Stimulated activated CD8-positive, alpha-beta memory T cell treated with anti-CD3 and anti-CD28 coated beads, Interleukin-15, amount 100 ng/mL, for 4 hours (primary cell): ENCODE measurements around the gene ESM1.

ENCODE experiments used
- DNase-seq, 2 donors: peaks; one replicate each; pipeline ENCODE4 v3.0.0-alpha.2; 2020; ENCODE audit warnings: low read depth in 2 of 2

The ESM1 gene

DNA sequence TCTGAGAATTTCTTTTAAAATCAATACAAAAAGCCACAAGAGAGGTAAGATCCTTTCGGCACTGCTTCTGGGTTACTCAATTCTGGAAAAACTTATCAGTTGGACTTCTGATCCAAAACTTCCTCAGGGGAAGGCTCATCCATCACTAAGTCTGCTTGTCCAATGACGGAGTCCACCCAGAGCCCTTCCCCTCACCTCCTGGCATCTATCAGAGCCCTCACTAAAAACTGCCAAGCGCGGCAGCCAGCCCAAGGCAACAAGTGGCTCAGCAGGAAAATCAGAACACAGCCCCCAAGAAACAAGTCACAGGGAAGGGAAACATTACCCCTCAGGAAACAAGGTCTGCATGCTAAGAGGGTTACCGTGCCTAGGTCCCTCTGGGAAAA is 869 bp upstream of the ESM1 start:
- no peak for DNase-seq

DNA sequence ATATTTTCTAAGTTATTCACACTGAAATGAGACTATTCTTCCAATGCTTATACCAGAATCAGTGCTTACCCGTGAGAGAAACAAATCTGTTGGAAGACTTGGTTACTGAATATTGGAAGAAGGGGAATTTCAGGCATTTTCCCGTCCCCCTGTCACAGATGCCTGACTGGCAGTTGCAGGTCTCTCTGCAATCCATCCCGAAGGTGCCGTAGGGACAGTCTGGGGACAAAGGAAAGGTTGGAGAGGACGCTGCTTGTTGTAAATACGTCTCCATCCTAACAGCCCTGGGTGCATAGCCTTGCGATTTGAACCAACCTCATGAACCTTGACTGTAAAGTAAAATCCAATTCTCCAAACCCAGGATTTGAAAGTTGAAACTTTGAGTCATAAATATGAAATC is 3.5 kb downstream of the ESM1 start:
- no peak for DNase-seq

DNA sequence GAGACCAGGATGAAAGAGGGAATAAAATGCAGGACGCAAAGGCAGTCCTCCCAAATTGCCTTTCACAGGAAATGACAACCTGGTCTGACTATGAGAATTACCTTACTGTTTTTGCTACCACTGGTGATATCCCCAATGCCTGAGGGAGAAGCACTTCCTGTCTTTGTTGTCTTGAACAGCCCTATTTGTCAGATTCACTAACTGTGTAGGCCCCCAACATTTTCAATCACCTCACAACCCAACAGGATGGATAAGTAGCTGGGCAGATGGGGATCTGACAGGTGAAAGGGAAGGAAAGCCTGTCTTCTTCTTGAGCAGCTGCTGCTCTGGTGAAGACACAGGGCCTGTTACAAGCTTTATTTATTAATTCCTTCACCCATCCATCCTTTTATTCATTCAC is 9.7 kb downstream of the ESM1 start:
- no peak for DNase-seq

DNA sequence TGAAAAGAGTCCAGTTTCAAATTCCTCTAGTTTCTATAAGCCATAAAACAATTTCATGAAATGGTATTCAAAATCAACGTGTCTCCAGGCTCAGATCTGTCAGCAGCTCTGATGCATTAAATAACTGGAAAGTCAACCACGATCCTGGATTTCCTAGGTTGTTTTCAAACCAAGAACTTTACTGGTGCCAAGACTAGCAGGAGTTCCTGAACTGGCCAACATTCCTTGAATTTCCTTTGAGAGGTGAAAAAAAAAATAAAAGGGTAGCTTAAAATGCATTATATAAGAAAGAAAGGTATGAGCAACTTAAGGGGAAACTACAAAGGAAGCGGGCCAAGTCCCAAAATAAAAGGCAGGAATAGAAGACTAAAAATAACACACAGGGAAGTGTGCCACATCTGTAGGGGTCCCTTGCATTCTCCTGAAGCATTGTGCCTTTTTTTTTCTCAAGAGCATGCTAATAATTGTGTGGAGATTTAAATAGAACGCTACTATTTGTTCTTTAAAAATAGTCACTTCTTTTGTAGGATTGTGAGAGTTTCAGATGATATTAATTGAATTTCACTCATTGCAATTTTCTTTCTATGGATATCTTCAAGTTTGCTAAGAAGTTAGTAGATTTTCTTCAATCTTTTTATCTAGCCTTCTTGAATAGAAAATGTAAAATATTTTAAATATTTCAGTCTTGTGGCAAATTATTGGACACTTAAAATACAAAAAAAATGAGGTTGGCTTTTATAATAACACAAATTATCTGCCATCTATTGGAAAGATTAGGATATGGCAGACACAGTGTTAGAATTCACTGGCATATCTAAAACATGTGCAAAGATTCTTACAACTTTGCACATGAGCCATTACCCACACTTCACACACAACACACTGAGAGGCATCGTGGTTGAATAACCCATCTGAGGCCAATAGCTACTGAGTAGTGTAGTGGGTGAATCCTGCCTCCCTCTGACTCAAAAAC is 15.3 kb downstream of the ESM1 start:
- no peak for DNase-seq

DNA sequence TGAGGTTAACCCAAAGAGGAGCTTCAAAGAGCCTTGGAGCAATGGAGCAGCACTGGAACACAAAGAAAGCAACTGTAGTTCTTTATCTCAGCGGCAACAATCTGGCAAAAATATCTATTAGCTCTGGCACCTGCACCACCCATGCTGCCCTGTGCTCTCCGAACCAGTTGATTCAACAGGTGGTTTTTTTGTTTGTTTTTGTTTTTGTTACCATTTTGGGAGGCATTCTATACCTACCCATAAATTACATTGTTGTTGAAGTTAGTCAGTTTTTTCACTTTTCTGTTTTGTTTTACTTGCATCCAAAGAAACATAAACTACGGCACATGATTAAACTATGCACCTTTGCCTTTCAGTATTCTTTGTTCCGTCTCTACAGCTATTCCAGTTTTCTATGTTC is 16.2 kb downstream of the ESM1 start:
- DNase-seq = no peak

DNA sequence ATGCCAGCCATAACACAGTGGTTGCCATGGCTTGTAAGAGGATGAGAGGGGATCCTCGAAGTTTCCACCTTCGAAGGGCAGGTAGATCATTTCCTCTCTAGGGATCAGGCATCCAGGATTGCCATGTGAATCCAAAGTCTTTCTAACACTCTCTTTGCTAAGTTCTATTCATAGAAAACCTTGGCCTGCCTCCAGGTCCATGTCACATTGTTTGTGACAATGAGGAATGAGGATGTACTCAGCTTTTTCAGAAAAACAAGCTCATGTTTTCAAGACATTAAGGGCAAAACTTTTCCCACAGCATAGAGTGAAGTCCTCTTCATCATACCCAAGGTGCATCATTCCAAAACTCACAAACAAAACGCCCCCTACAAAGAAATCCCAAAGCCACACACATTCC is 19.6 kb downstream of the ESM1 start:
- DNase-seq = no peak

DNA sequence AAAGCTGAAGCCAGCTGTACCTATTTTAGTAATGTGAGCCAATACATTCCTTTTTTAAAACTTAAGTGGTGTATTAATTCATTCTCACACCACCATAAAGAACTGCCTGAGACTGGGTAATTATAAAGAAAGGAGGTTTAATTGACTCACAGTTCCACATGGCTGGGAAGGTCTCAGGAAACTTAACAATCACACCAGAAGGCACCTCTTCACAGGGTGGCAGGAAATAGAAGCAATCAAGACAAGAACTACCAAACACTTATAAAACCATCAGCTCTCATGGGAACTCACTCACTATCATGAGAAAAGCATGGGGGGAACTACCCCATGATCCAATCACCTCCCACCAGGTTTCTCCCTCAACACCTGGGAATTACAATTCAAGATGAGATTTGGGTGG is 21.0 kb downstream of the ESM1 start:
- DNase-seq = no peak

DNA sequence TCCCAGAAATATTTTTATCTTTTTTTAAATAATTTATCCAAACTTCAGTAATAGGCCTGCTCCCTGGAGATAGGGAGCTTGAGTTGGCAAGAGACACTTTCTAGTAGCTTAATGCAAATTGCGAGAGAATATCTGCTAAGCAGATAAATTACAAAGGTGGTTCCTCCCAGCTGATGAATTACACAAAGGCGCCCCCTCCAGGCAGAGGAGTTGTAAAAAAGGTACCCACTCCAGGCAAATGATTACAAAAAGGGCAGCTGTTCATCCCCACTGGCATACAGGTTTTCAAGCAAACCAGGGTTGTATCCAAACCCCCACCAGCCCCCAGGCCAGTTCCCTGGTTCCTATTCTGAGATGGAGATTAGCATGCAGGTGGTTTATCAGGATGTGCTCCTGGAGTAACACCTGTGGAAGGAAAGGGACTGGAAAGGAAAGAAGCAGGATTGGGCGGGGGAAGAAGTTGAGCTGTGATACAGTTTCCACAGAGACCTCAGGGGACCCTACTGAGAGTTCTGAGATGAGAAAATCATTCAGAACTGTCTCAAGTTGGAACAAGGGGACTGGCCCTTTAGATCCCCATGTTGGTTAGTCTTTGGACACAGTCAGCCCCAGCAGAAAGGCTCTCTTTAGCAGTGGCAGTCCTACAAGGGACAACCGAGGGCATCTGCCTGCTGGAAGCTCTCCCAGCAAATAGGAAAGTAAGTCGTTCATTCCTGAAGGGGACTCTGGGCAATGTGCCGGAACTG is 25.5 kb downstream of the ESM1 start:
- DNase-seq = no peak

DNA sequence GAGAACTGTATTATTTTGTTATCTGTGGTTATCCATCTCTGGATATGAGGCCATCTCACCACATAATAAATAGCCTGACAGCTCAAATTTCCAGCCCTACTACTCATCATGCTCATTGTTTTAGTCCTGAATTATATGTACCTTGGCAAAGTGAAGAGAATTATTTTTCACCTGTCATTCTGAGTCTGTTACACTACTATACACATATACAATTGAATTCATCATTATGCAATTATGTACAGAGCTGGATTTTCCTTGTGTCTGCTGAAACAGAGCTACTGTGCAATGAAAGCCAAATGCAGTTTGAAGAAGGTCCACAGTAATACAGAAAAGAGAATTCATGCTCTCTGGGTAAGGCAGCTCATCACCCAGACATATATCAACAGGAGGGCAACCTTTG is 28.5 kb downstream of the ESM1 start:
- no peak for DNase-seq

DNA sequence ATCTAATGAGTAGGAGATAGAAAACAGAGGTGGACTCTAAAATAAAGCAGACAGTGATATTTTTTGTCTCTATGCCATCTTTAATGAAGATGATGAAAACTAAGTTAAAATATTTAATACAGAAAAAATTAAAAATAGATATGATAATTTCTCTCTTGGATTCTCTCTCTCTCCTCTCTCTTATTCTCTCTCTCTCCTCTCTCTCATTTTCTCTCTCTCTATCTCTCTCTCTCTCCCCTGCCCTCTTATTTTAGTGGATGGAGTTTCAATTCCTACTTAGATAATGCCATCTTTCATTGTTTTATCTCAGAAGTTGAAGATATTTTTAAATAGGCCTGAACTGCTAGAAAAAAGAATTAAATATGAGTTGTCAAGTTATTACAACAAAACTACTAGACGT is 38.2 kb downstream of the ESM1 start:
- no peak for DNase-seq

DNA sequence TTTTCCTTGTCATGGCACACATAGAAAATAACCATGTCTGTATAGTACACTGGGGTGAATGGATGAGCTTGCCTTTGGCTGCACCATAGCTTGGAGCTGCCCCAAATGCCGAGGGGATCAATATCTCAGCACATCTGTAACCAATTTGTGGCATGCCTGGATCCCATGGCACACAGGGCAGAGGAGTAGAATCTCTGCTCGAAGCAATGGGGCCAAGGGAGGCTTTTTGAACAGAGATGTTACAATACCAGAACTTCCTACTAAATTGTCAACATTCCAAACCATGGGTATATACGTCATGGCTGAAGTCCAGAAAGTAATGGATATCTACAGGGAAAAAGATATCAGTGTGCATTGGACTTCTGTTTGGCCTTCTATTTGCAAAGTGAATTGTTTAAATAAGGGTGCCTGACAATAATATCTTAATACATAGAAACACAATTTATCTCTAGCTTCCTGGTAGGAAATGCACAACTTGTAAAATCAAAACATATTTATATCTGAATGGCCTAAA is 39.0 kb downstream of the ESM1 start:
- DNase-seq = no peak

DNA sequence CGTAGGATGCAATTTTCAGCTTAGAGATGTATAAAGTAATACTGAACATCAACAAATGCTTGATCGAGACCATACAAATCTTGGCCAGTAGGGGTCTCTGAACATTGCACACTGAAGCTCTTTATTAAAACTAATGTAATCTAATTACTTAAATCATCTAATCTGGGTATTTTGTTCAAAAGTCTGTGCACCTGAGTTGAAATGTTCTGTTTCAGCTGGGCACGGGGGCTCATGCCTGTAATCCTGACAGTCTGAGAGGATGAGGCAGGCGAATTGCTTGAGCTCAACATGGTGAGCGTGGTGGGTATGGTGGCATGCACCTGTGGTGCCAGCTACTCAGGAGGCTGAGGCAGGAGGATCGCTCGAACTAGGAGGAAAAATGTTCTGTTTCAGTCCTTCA is 41.0 kb downstream of the ESM1 start:
- DNase-seq = no peak

DNA sequence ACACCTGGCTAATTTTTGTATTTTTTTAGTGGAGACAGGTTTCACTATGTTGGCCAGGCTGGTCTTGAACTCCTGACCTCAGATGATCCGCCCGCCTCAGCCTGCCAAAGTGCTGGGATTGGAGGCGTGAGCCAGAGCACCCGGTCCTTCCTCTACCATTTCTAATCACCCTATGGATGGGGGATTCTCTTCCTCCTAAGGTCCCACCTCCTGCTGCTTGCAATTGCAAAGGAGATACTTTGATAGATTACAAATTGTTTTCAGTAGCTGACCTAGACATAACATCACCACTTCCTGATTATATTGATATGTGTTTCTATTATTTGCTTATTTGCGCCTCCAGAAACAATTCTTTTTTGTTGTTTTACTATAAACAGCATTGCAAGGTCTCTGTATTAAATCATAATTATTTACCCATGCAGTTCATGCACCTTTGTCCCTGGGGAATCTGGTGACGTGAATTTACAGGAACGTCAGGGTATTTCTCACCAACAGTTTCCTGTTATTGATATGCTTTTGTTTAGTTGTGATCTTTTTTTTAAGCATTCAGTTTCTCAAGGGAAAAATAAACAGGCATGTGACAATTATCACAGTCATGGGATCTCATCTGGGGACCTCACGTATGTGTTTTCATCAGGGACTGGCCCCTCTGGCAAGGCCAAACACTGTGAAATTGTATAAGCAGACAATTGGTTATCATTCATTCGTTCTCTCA is 43.2 kb downstream of the ESM1 start:
- DNase-seq = no peak

DNA sequence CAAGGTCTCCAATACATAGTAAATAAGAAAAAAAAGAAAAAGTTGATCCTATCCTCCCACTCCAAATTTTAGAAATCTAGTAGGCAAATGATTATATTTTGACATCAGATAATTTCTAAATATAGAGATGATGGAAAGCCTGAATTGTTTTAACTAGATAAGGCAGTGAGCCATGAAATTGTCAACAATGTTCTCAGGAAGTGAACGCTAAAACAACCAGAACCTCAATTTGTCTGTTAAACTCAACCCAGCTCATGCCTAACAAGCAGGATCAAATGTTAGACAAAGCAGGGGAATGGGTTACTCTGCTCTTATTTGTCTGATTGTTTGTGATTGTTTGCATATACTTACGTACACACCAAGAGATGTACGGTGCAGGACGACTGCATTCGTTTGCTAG is 49.2 kb downstream of the ESM1 start:
- no peak for DNase-seq

DNA sequence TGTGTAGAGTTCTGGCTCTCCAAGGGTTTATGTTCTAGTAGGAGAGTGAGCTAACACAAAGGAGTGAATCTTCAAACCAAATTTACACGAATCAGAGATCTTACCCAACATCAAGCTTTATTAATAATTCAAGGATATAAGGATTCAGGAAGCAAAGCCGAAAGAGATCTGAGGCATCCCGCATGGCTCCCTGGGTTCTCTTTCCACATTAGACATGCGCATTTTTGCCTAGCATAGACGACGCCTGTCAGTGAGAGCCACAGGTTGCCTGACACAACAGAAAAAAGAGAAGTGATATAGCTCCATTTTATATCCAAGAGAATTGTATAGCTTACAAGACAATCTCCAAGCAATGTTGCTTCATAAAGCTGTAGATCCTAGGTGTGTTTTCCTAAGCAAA is 52.6 kb downstream of the ESM1 start:
- no peak for DNase-seq

DNA sequence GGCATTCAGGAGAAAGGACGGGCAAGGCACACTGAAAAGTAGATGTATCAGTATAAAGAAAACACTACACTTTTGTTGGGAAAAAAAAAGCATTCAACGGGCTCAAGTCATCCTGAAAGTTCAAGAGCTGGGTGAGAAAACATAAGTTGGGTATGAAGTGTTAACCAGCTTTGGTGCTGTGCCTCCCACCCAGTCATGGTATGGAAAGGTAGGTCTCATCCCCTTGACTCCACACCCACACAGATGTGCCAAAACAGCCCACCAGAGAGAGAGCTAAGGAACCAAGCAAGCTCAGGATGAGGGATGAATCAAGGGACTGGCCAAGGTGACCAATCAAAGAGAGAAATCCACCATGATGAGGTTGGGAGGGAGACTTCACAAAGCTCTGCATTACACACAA is 54.7 kb downstream of the ESM1 start:
- DNase-seq = no peak
